Endodermal cell (in vitro differentiated cells): ENCODE measurements around the gene MEF2B. TPM values are rescaled to one million over a fixed set of nuclear protein-coding genes. Genes with fewer than 3 reads are reported as not detected.

Experiments used
- DNase-seq: peaks from one replicate; pipeline ENCODE4 v3.0.0-alpha.2; 2017
- H3K27ac ChIP-seq: 2 replicates; pipeline ENCODE4 v1.5.1; 2013; ENCODE audit warnings: mild to moderate bottlenecking, low read depth, low read length, moderate library complexity
- H3K27me3 ChIP-seq: 2 replicates; pipeline ENCODE4 v1.6.1; 2013; ENCODE audit warnings: mild to moderate bottlenecking, low read length, moderate library complexity; ENCODE audit not compliant: insufficient read depth, control insufficient read depth, poor library complexity, severe bottlenecking
- H3K36me3 ChIP-seq: 2 replicates; pipeline ENCODE4 v1.7.0; 2013; ENCODE audit warnings: mild to moderate bottlenecking, low read length, moderate library complexity; ENCODE audit not compliant: control insufficient read depth, insufficient read depth
- H3K4me1 ChIP-seq: one replicate; pipeline ENCODE4 v1.7.0; 2013; ENCODE audit warnings: low read length; ENCODE audit not compliant: control insufficient read depth, insufficient read depth
- H3K4me3 ChIP-seq: 2 replicates; pipeline ENCODE4 v1.5.1; 2013; ENCODE audit warnings: mild to moderate bottlenecking, low read length, moderate library complexity
- H3K9ac ChIP-seq: 2 replicates; pipeline ENCODE4 v1.6.1; 2013; ENCODE audit warnings: mild to moderate bottlenecking, low read length, moderate library complexity; ENCODE audit not compliant: poor library complexity, severe bottlenecking; ENCODE audit errors: extremely low read depth
- H3K9me3 ChIP-seq: 2 replicates; pipeline ENCODE4 v1.6.1; 2013; ENCODE audit warnings: mild to moderate bottlenecking, low read length, moderate library complexity; ENCODE audit not compliant: control insufficient read depth
- H3K27ac Mint-ChIP-seq: 2 replicates; pipeline ENCODE4 v1.8.0; 2020; ENCODE audit warnings: mixed read lengths
- H3K27me3 Mint-ChIP-seq: 2 replicates; pipeline ENCODE4 v1.8.0; 2021; ENCODE audit warnings: mild to moderate bottlenecking, mixed read lengths; ENCODE audit not compliant: insufficient read depth
- H3K36me3 Mint-ChIP-seq: 2 replicates; pipeline ENCODE4 v1.8.0; 2020; ENCODE audit warnings: low read depth, mixed read lengths
- H3K4me1 Mint-ChIP-seq: 2 replicates; pipeline ENCODE4 v1.8.0; 2020; ENCODE audit warnings: mixed read lengths
- H3K4me3 Mint-ChIP-seq: 2 replicates; pipeline ENCODE4 v1.8.0; 2020; ENCODE audit warnings: mild to moderate bottlenecking, moderate library complexity, mixed read lengths
- H3K9me3 Mint-ChIP-seq: 2 replicates; pipeline ENCODE4 v1.8.0; 2020; ENCODE audit warnings: mild to moderate bottlenecking, mixed read lengths
- CTCF ChIP-seq: fragments of 200-600 bp; sonication (generic); conservative IDR thresholded peaks from 2 replicates; pipeline ENCODE4 v1.5.0; 2021; ENCODE audit warnings: antibody characterized with exemption, mild to moderate bottlenecking
- WGBS, 2 experiments: methylation state at CpG; one replicate each; pipeline versions ENCODE4 v1.1.5 to v1.1.7; 2013; ENCODE audit warnings: missing lambda C conversion rate in 2 of 2, mixed read lengths in 1 of 2; ENCODE audit not compliant: insufficient coverage in 1 of 2, insufficient read length in 1 of 2; 5-methylcytosine and 5-hydroxymethylcytosine counted together
- total RNA-seq, 2 donors: library from RNA; stranded (reverse); fragmentation: NEBNext Ultra II Directional in 1 of 2; extraction: Animal tissue kit (Norgen Biotek cat#: 25700) in 1 of 2; gene quantifications; 2 replicates in 1 of 2; 3 replicates in 1 of 2; pipeline ENCODE4 v1.2.1, GENCODE V29; 2021

Gene MEF2B
- total RNA-seq, 2 donors from 2014 or later: 1.2 to 1.6 TPM

- TF ChIP-seq CTCF: no peak
Observed at GRCh38 chr19:19146865-19147264, 23.2 kb downstream of the MEF2B start.

GRCh38 chr19:19145684-19146608 is 24.1 kb downstream of the MEF2B start:
- H3K27ac Mint-ChIP-seq: no peak overlapping the region
- 53 to 60% methylated on average over 18 to 45 of the region's 47 CpGs for WGBS, 2 experiments
- Histone ChIP-seq H3K4me3 (no peak overlapping the region), H3K4me1 (no peaks in the 10 kb centered on the region), H3K36me3 (no peaks in the 10 kb centered on the region), H3K9me3 (no peaks in the 10 kb centered on the region), H3K27me3 (peaks cover 1% of the 10 kb centered on the region), H3K9ac (no peak overlapping the region), H3K27ac (no peak overlapping the region)
- H3K4me3 Mint-ChIP-seq: no peak overlapping the region
- peak; percentile 97 for DNase-seq
- no peaks in the 10 kb centered on the region for H3K4me1 Mint-ChIP-seq
- peak; percentile 93 for TF ChIP-seq CTCF
- peaks cover 4% of the 10 kb centered on the region for H3K36me3 Mint-ChIP-seq
- H3K27me3 Mint-ChIP-seq: peaks cover 13% of the 10 kb centered on the region
- no peaks in the 10 kb centered on the region for H3K9me3 Mint-ChIP-seq

More at GRCh38 chr19:19146865-19147264, 23.2 kb downstream of the MEF2B start:
- 91% methylated on average over 7 of the region's 7 CpGs; no CpG with 5 or more reads in 1 of the 2 experiments for WGBS, 2 experiments
- Histone ChIP-seq H3K9me3 (no peaks in the 10 kb centered on the region), H3K27me3 (no peaks in the 10 kb centered on the region), H3K4me3 (no peak overlapping the region), H3K9ac (no peak overlapping the region), H3K4me1 (no peaks in the 10 kb centered on the region), H3K36me3 (no peaks in the 10 kb centered on the region), H3K27ac (no peak overlapping the region)
- H3K4me1 Mint-ChIP-seq: no peaks in the 10 kb centered on the region
- peaks cover 11% of the 10 kb centered on the region for H3K27me3 Mint-ChIP-seq
- peak; percentile 33 for DNase-seq
- no peaks in the 10 kb centered on the region for H3K9me3 Mint-ChIP-seq
- H3K4me3 Mint-ChIP-seq: no peak overlapping the region
- no peak overlapping the region for H3K27ac Mint-ChIP-seq
- peaks cover 4% of the 10 kb centered on the region for H3K36me3 Mint-ChIP-seq

GRCh38 chr19:19145281-19145680 is 24.8 kb downstream of the MEF2B start:
- no peak overlapping the region for H3K4me3 Mint-ChIP-seq
- no peaks in the 10 kb centered on the region for H3K4me1 ChIP-seq
- H3K36me3 Mint-ChIP-seq: peaks cover 4% of the 10 kb centered on the region
- H3K9ac ChIP-seq: no peak overlapping the region
- no peak for TF ChIP-seq CTCF
- H3K27ac ChIP-seq: no peak overlapping the region
- no peak overlapping the region for H3K27ac Mint-ChIP-seq
- WGBS, 2 experiments: 93 to 94% methylated on average over 7 to 17 of the region's 17 CpGs
- H3K9me3 ChIP-seq: no peaks in the 10 kb centered on the region
- H3K27me3 Mint-ChIP-seq: peaks cover 18% of the 10 kb centered on the region
- peak; percentile 37 for DNase-seq
- no peaks in the 10 kb centered on the region for H3K36me3 ChIP-seq
- H3K4me1 Mint-ChIP-seq: no peaks in the 10 kb centered on the region
- no peaks in the 10 kb centered on the region for H3K9me3 Mint-ChIP-seq
- peaks cover 4% of the 10 kb centered on the region for H3K27me3 ChIP-seq
- no peak overlapping the region for H3K4me3 ChIP-seq
